Adipose tissue (tissue), 3 donors: Measurements from ENCODE around the gene TMEM88. TPM values are rescaled to one million over a fixed set of nuclear protein-coding genes. Genes with fewer than 3 reads are reported as not detected.
A peak's percentile ranks its signal among the peaks of the same experiment; 100 is the strongest.

Experiments used
- H3K27ac ChIP-seq: one replicate; pipeline ENCODE4 v1.5.1; 2013; ENCODE audit warnings: low read depth, low read length
- WGBS, 3 donors: extraction: QIAGEN DNeasy Blood & Tissue Kit; methylation state at CpG; one replicate each; pipeline ENCODE4 v1.1.7; 2013; 5-methylcytosine and 5-hydroxymethylcytosine counted together
- polyA plus RNA-seq, 3 donors: library from polyadenylated mRNA; stranded (reverse); fragments of 200-250 nt; gene quantifications; one replicate each; pipeline ENCODE4 v1.2.3, GENCODE V29; 2013
- donor health status: healthy with polysubstance abuse.
- donor health status: Bipolar disorder and iron deficiency.
- donor health status: healthy.

Gene TMEM88
- polyA plus RNA-seq, 3 donors = 10.4 to 85.7 (median 77.4) TPM

DNA sequence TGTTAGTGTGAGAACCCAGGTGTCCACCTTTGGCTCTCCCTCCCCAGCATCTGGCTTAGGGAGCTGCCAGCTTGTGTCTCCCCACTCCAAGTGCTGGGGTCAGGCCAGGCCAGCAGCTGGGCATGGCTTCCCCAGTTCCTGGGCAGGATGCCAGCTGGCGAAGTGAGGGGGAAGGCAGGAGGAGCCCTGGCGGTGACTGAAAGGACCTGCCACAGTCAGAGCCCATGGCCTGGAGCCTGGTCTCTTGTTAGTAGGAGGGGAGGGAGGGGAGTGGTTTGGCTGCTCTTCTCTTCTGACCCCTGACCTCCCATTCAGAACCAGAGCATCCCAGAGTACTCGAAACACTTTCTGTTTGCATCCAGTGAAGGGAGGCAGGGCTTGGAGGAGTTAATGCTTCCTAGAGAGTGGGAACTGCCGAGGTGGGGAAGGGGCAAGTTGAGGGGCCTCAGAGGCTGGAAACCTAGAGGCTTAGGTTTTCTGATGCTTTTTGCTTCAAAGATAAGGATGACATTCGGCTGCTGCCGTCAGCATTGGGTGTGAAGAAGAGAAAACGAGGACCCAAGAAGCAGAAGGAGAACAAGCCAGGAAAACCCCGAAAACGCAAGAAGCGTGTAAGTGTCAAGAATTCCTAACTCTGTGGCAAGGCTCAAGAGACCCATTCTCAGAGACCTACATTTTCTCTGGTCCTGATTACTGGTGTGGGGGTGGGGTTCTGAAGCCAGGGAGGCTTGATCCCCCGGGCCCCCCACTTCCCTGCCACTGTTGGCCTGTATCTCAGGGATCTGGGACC lies 34.5 kb downstream of the TMEM88 start:
- H3K27ac ChIP-seq = peak overlapping the region; percentile 21
- 19 to 33% (median 20%) methylated on average over 11 of the region's 11 CpGs for WGBS, 3 donors

DNA sequence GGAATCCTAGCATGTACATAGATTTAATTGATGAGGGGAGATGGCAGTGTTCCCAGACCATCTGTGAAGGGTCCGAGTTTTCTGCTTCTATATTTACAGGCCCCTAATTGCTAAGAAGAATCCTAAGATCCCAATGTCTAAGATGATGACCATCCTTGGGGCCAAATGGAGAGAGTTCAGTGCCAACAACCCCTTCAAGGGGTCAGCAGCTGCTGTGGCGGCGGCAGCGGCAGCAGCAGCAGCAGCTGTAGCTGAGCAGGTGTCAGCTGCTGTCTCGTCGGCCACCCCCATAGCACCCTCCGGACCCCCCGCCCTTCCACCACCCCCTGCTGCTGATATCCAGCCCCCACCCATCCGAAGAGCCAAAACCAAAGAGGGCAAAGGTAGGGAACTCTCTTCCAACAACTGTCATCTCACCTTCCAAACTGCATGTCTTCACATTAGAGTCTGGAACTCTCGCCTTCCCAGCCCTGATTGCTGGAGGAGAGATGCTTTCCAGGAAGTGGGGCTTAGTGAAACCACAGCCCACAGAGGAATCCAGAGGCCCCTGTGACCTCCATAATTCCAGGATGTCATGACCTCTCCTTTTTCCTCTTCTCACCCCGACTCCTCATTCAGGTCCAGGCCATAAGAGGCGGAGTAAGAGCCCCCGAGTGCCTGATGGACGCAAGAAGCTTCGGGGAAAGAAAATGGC lies 38.5 kb downstream of the TMEM88 start:
- H3K27ac ChIP-seq = no peak overlapping the region
- 88 to 94% (median 89%) methylated on average over 15 of the region's 15 CpGs for WGBS, 3 donors

DNA sequence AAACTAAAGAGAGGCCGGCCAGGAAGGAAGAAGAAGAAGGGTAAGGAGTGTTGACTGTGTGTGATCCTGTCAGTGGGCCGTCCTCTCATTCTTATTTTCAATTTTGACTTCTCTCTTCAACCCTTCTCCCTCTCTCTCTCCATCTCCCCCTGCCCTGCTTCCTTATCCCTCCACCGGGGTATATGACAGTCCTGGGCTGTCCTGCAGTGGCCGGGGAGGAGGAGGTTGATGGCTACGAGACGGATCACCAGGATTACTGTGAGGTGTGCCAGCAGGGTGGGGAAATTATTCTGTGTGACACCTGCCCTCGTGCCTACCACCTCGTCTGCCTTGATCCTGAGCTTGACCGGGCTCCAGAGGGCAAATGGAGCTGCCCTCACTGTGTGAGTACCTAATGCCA lies 39.4 kb downstream of the TMEM88 start:
- WGBS, 3 donors = 89 to 96% (median 91%) methylated on average over 8 to 9 of the region's 9 CpGs
- no peak overlapping the region for H3K27ac ChIP-seq

DNA sequence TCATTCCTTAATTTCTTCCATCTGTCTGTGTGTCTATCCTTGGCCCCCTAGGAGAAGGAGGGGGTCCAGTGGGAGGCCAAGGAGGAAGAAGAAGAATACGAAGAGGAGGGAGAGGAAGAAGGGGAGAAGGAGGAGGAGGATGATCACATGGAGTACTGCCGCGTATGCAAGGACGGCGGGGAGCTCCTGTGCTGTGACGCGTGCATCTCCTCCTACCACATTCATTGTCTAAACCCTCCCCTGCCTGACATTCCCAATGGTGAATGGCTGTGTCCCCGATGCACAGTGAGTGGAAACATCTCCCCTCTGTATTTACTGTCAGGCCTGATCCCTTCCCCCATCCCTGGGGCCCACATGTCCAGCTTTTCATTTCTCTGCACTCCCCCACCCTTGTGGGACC lies 40.0 kb downstream of the TMEM88 start:
- WGBS, 3 donors = 79 to 91% (median 88%) methylated on average over 8 of the region's 8 CpGs
- no peak overlapping the region for H3K27ac ChIP-seq

DNA sequence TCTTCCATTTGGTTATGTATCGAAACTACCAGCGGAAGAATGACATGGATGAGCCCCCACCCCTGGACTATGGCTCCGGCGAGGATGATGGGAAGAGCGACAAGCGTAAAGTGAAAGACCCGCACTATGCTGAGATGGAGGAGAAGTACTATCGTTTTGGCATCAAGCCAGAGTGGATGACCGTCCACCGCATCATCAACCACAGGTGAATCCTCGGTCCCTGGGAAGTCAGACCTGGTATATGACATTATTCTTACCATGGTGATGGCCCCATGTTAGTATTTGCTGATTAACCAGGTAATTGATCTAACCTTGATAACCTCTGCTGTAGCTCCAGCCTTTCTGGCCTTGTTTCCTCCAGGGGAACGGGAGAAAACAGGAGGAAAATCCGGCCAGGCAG lies 42.2 kb downstream of the TMEM88 start:
- 78 to 88% (median 86%) methylated on average over 13 of the region's 13 CpGs for WGBS, 3 donors
- H3K27ac ChIP-seq = no peak overlapping the region

DNA sequence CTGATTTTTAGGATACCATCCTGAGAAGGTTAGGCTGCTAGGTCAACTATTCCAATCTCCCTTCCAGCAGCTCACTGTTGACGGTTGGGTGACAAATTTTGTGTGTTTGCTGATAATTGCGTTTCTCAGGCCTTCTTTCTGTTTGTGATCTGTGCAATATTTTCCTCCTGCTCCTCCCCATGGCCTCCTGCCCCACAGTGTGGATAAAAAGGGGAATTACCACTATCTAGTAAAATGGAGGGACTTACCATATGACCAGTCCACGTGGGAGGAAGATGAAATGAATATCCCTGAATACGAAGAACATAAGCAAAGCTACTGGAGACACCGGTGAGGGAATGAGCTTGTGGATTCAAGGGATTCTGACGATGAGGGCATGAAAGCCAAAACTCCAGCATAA lies 42.9 kb downstream of the TMEM88 start:
- WGBS, 3 donors = 32 to 41% (median 39%) methylated on average over 6 of the region's 6 CpGs
- no peak overlapping the region for H3K27ac ChIP-seq

DNA sequence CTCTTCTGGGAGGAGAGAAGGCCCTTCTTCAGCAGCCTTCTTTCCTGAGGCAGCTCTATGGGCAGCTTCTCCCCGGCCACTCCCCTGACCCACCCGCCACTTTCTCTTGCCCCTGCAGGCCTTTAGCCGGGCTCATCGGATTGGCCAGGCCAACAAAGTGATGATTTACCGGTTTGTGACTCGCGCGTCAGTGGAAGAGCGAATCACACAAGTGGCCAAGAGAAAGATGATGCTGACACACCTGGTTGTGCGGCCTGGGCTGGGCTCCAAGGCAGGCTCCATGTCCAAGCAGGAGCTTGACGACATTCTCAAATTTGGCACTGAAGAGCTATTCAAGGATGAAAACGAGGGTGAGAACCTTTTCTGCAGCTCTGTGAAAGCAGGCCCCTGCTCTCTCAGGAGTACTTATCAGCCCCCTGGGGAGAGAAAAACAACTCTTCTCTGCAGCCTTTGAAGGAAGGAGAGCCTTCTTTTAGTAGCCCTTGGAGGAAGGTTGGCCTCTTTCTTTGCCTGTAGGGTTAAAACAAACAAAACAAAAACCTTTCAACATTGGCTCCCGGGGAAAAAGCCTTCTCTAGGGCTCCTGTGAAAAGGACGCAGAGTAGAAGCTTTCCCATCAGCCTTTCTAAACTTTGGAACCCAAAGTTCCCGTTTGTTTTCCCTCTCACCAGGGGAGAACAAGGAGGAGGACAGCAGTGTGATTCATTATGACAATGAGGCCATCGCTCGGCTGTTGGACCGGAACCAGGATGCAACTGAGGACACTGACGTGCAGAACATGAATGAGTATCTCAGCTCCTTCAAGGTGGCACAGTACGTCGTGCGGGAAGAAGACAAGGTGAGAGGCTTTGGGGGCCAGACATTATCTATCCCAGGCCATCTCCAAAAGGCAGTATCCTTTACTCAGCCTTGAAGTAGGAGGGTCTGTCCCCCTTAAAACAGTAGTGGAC lies 48.6 kb downstream of the TMEM88 start:
- H3K27ac ChIP-seq = no peak overlapping the region
- 82 to 87% (median 87%) methylated on average over 22 of the region's 22 CpGs for WGBS, 3 donors

Other genes starting within 250 kb of the TMEM88 start
- 10 to 100 TPM; 14.7 to 29.9 (median 23.3) TPM for gene FXR2, start 240.2 kb upstream of the TMEM88 start, polyA plus RNA-seq
- gene SAT2, start 227.2 kb upstream of the TMEM88 start, polyA plus RNA-seq = 100 to 1,000 TPM in 2 of 3 donors, 10 to 100 TPM in 1; 93.7 to 142 (median 130) TPM
- gene SHBG, start 224.9 kb upstream of the TMEM88 start, polyA plus RNA-seq = under 1 TPM; 0.32 to 0.67 (median 0.45) TPM
- 1 to 10 TPM in 2 of 3 donors, under 1 TPM in 1; 0.51 to 2.2 (median 1.5) TPM for gene ATP1B2, start 204.1 kb upstream of the TMEM88 start, polyA plus RNA-seq
- gene TP53, start 167.6 kb upstream of the TMEM88 start, polyA plus RNA-seq = 10 to 100 TPM; 13.5 to 17.8 (median 16.6) TPM
- gene WRAP53, start 166.6 kb upstream of the TMEM88 start, polyA plus RNA-seq = 1 to 10 TPM; 2.8 to 5.6 (median 5.0) TPM
- gene EFNB3, start 149.9 kb upstream of the TMEM88 start, polyA plus RNA-seq = 1 to 10 TPM in 1 of 3 donors, under 1 TPM in 2; 0.54 to 1.1 (median 0.89) TPM
- under 1 TPM; 0.03 to 0.79 (median 0.19) TPM for gene DNAH2, start 137.3 kb upstream of the TMEM88 start, polyA plus RNA-seq
- gene KDM6B, start 20.8 kb upstream of the TMEM88 start, polyA plus RNA-seq = 10 to 100 TPM in 2 of 3 donors, 1 to 10 TPM in 1; 4.6 to 44.6 (median 21.6) TPM
- gene NAA38, start 2.5 kb downstream of the TMEM88 start, polyA plus RNA-seq = 100 to 1,000 TPM in 2 of 3 donors, 10 to 100 TPM in 1; 69.0 to 191 (median 132) TPM
- gene CYB5D1, start 2.9 kb downstream of the TMEM88 start, polyA plus RNA-seq = 10 to 100 TPM in 2 of 3 donors, 1 to 10 TPM in 1; 8.9 to 15.4 (median 11.2) TPM
- gene CHD3, start 33.7 kb downstream of the TMEM88 start, polyA plus RNA-seq = 100 to 1,000 TPM in 1 of 3 donors, 10 to 100 TPM in 2; 38.4 to 169 (median 39.4) TPM
- gene RNF227, start 61.2 kb downstream of the TMEM88 start, polyA plus RNA-seq = 1 to 10 TPM; 1.9 to 2.2 (median 2.0) TPM
- gene KCNAB3, start 74.8 kb downstream of the TMEM88 start, polyA plus RNA-seq = 1 to 10 TPM in 2 of 3 donors, under 1 TPM in 1; 0.77 to 1.9 (median 1.7) TPM
- gene TRAPPC1, start 76.9 kb downstream of the TMEM88 start, polyA plus RNA-seq = 100 to 1,000 TPM in 1 of 3 donors, 10 to 100 TPM in 2; 51.1 to 132 (median 89.0) TPM
- 10 to 100 TPM; 10.8 to 28.0 (median 15.7) TPM for gene CNTROB, start 77.1 kb downstream of the TMEM88 start, polyA plus RNA-seq
- under 1 TPM; 0.04 to 0.15 (median 0.11) TPM for gene GUCY2D, start 147.5 kb downstream of the TMEM88 start, polyA plus RNA-seq
- 1 to 10 TPM in 2 of 3 donors, under 1 TPM in 1; 0.71 to 1.2 (median 1.0) TPM for gene ALOX15B, start 184.0 kb downstream of the TMEM88 start, polyA plus RNA-seq
- under 1 TPM in 1 of 3 donors, not detected in 2; 0.79 TPM for gene ALOX12B, start 232.7 kb downstream of the TMEM88 start, polyA plus RNA-seq